Endothelial cell of umbilical vein (primary cell): ENCODE measurements around the gene BACH2. TPM values are rescaled to one million over a fixed set of nuclear protein-coding genes. Genes with fewer than 3 reads are reported as not detected.

Experiments
- BruUV-seq: library from RNA; stranded (reverse); fragments of 400-500 nt; replicated peaks from 2 replicates; lab custom pipeline; 2021; lab: Mats Ljungman, UMichigan
- CTCF ChIA-PET: fragments of 300-600, 350-600 bp; sonication (Branson Sonifier 250); formaldehyde crosslinking; loops from one replicate; lab custom pipeline; 2021; ENCODE audit warnings: antibody characterized with exemption, inconsistent platforms; lab: Charles Lee
- POLR2A ChIA-PET: fragments of 300-600, 350-600 bp; sonication (Branson Sonifier 250); formaldehyde crosslinking; loops from one replicate; lab custom pipeline; 2021; ENCODE audit warnings: antibody characterized with exemption, inconsistent platforms; lab: Charles Lee
- DNase-seq: peaks from one replicate; pipeline ENCODE4 v3.0.0-alpha.2; 2011; ENCODE audit warnings: low read depth, low spot score
- FAIRE-seq: peaks from 2 replicates; lab custom pipeline; 2011; peaks lifted over from hg19 to GRCh38; lab: Jason Lieb, UNC
- H2AFZ ChIP-seq: 2 replicates; pipeline ENCODE4 v1.6.0; 2012; ENCODE audit warnings: low read depth, low read length, control low read depth, inconsistent platforms
- H3K27ac ChIP-seq: 2 replicates; pipeline ENCODE4 v1.5.1; 2011; ENCODE audit warnings: low read depth, mild to moderate bottlenecking, control low read depth, low read length, moderate library complexity; ENCODE audit not compliant: insufficient read depth
- H3K27me3 ChIP-seq, 2 experiments: 2 replicates each; pipeline versions ENCODE4 v1.6.0 to v1.6.1; 2011; ENCODE audit warnings: low read length in 2 of 2, mixed read lengths in 1 of 2; ENCODE audit not compliant: control insufficient read depth in 2 of 2, insufficient read depth in 2 of 2
- H3K36me3 ChIP-seq, 2 experiments: 2 replicates in 1 of 2; 3 replicates in 1 of 2; pipeline ENCODE4 v1.5.1; 2011; ENCODE audit warnings: low read length in 2 of 2, mild to moderate bottlenecking in 1 of 2, moderate library complexity in 1 of 2; ENCODE audit not compliant: control insufficient read depth in 2 of 2, insufficient read depth in 2 of 2; ENCODE audit errors: extremely low read depth in 1 of 2
- H3K4me1 ChIP-seq: 3 replicates; pipeline ENCODE4 v1.5.1; 2011; ENCODE audit warnings: mild to moderate bottlenecking, low read length; ENCODE audit not compliant: control insufficient read depth, insufficient read depth; ENCODE audit errors: extremely low read depth
- H3K4me2 ChIP-seq: 2 replicates; pipeline ENCODE4 v1.6.1; 2011; ENCODE audit warnings: low read length, control low read depth, mixed read lengths; ENCODE audit not compliant: insufficient read depth
- H3K4me3 ChIP-seq, 3 experiments: fragments of 200-600 bp in 1 of 3; sonication (generic), shearing (Covaris generic) in 1 of 3; replicated peaks in 1 of 3; 2 replicates each; pipeline ENCODE4 v1.5.1; 2011 to 2016; ENCODE audit warnings: control low read depth in 3 of 3, low read length in 3 of 3, mild to moderate bottlenecking in 2 of 3, inconsistent platforms in 1 of 3, low read depth in 1 of 3, moderate library complexity in 1 of 3; ENCODE audit not compliant: insufficient read depth in 1 of 3
- H3K79me2 ChIP-seq: 2 replicates; pipeline ENCODE4 v1.6.0; 2012; ENCODE audit warnings: low read length, inconsistent platforms; ENCODE audit not compliant: control insufficient read depth, insufficient read depth
- H3K9ac ChIP-seq: replicated peaks from 2 replicates; pipeline ENCODE3; 2011; ENCODE audit warnings: low read length, control low read depth; ENCODE audit not compliant: insufficient read depth; ENCODE audit errors: extremely low read depth
- H3K9me1 ChIP-seq: replicated peaks from 3 replicates; pipeline ENCODE4 v1.6.0; 2011; ENCODE audit warnings: mild to moderate bottlenecking, low read length; ENCODE audit not compliant: control insufficient read depth, insufficient read depth; ENCODE audit errors: extremely low read depth
- H3K9me3 ChIP-seq: replicated peaks from 2 replicates; pipeline ENCODE4 v1.5.1; 2012; ENCODE audit warnings: low read length, inconsistent platforms; ENCODE audit not compliant: control insufficient read depth, insufficient read depth
- H4K20me1 ChIP-seq: replicated peaks from 2 replicates; pipeline ENCODE3; 2011; ENCODE audit warnings: mild to moderate bottlenecking, low read length; ENCODE audit not compliant: control insufficient read depth, insufficient read depth; ENCODE audit errors: extremely low read depth
- CTCF ChIP-seq, 2 donors: IDR thresholded peaks; 1 replicate in 1 of 2; 2 replicates in 1 of 2; pipeline ENCODE4 v1.5.1; 2011; ENCODE audit warnings: low read length in 2 of 2, mild to moderate bottlenecking in 2 of 2, moderate library complexity in 2 of 2, control low read depth in 1 of 2, inconsistent platforms in 1 of 2, low read depth in 1 of 2; ENCODE audit not compliant: insufficient read depth in 1 of 2; ENCODE audit errors: extremely low read depth in 1 of 2
- EZH2 ChIP-seq: IDR thresholded peaks from 2 replicates; pipeline ENCODE4 v1.6.1; 2012; ENCODE audit warnings: borderline replicate concordance, low read depth, mild to moderate bottlenecking, moderate library complexity, low read length, inconsistent platforms; ENCODE audit not compliant: severe bottlenecking
- FOS ChIP-seq: IDR thresholded peaks from 2 replicates; pipeline ENCODE4 v1.6.1; 2011; ENCODE audit warnings: mild to moderate bottlenecking, low read length, moderate library complexity, borderline replicate concordance; ENCODE audit not compliant: insufficient read depth
- GATA2 ChIP-seq: IDR thresholded peaks from 2 replicates; pipeline ENCODE4 v1.7.0; 2011; ENCODE audit warnings: low read depth, mild to moderate bottlenecking, moderate library complexity, mixed read lengths, low read length; ENCODE audit not compliant: insufficient read length, insufficient read depth
- JUN ChIP-seq: IDR thresholded peaks from 2 replicates; pipeline ENCODE4 v1.6.1; 2011; ENCODE audit warnings: borderline replicate concordance, low read depth; ENCODE audit not compliant: insufficient read length, insufficient read depth
- MAX ChIP-seq: IDR thresholded peaks from 2 replicates; pipeline ENCODE4 v1.6.1; 2011; ENCODE audit not compliant: insufficient read depth, insufficient read length
- MYC ChIP-seq: IDR thresholded peaks from one replicate; pipeline ENCODE4 v1.6.1; 2011; ENCODE audit warnings: mild to moderate bottlenecking, low read depth, low read length
- POLR2A ChIP-seq: IDR thresholded peaks from 2 replicates; pipeline ENCODE4 v1.6.1; 2012; ENCODE audit warnings: low read depth, mild to moderate bottlenecking, control low read depth, low read length
- POLR2AphosphoS5 ChIP-seq: IDR thresholded peaks from 2 replicates; pipeline ENCODE4 v1.6.1; 2012; ENCODE audit warnings: low read depth, mild to moderate bottlenecking, control low read depth, low read length, moderate library complexity; ENCODE audit not compliant: insufficient read depth
- dilution Hi-C: fragments of 300-500 bp; cut with MboI; formaldehyde crosslinking; loops from one replicate; pipeline ENCODE4 v1.15.0; 2019; ENCODE audit warnings: low sequenced_read_pairs; ENCODE audit not compliant: extremely low pct_ligation_motif_present
- intact Hi-C: fragments of 100-400 bp; cut with micrococcal nuclease; formaldehyde crosslinking; loops from one replicate; pipeline ENCODE4 v1.10.0; 2022
- polyA plus RNA-seq, 4 experiments: library from polyadenylated mRNA; depleted of rRNA in 3 of 4; stranded (reverse) in 3 of 4; unstranded in 1 of 4; fragments of >200 nt; gene quantifications; 2 replicates each; pipeline versions ENCODE4 v1.2.1 to v1.2.3, GENCODE V29; 2011 to 2012; ENCODE audit warnings: missing spikeins in 1 of 4
- total RNA-seq: library from RNA; stranded (reverse); gene quantifications from 2 replicates; pipeline ENCODE4 v1.2.3, GENCODE V29; 2021

BACH2 gene
- total and polyA plus RNA-seq, 2 donors (not counting 3 experiments of a cell fraction or from before 2014, with no cell fraction given), result 1.7 to 5.6 TPM

GRCh38 chr6:90233994-90234393, 62.6 kb downstream of the BACH2 start:
- Histone ChIP-seq H3K9me1 (no peaks in the 10 kb centered on the region), H3K36me3 (no peaks in the 10 kb centered on the region), H3K4me2 (no peak overlapping the region), H2AFZ (no peak overlapping the region), H3K9ac (no peak overlapping the region), H3K27ac (no peak overlapping the region), H4K20me1 (no peaks in the 10 kb centered on the region), H3K79me2 (no peaks in the 10 kb centered on the region), H3K4me1 (peaks cover 17% of the 10 kb centered on the region), H3K9me3 (no peaks in the 10 kb centered on the region), H3K27me3 (no peaks in the 10 kb centered on the region), H3K4me3 (no peak overlapping the region)
- BruUV-seq, result no TSS peak
- POLR2A ChIA-PET, result no interaction called here
- CTCF ChIA-PET, result no interaction called here
- TF ChIP-seq CTCF (IDR thresholded peaks at IDR 0.05; ENCODE audit: extremely low read depth in 1 of 2, insufficient read depth in 1 of 2, low read depth in 1 of 2, low read length in 2 of 2) (no peak), MYC (no peak), POLR2A (no peak), GATA2 (no peak), POLR2AphosphoS5 (no peak), FOS (no peak)
- FAIRE-seq (no peak), DNase-seq (no peak)
- dilution Hi-C loops (no loop called here), intact Hi-C loops (no loop called here)

GRCh38 chr6:90233213-90233612, 63.4 kb downstream of the BACH2 start:
- Histone ChIP-seq H3K4me2 (no peak overlapping the region), H4K20me1 (no peaks in the 10 kb centered on the region), H3K27ac (no peak overlapping the region), H3K4me1 (peaks cover 16% of the 10 kb centered on the region), H3K9me3 (no peaks in the 10 kb centered on the region), H3K9ac (no peak overlapping the region), H3K36me3 (no peaks in the 10 kb centered on the region), H3K27me3 (no peaks in the 10 kb centered on the region), H3K4me3 (no peak overlapping the region), H3K9me1 (no peaks in the 10 kb centered on the region), H3K79me2 (no peaks in the 10 kb centered on the region), H2AFZ (no peak overlapping the region)
- no TSS peak for BruUV-seq
- intact Hi-C loops (no loop called here), dilution Hi-C loops (no loop called here)
- POLR2A ChIA-PET, result no interaction called here
- FAIRE-seq (no peak), DNase-seq (no peak)
- CTCF ChIA-PET, result no interaction called here
- TF ChIP-seq MYC, result no peak
- no peak for TF ChIP-seq EZH2
- TF ChIP-seq POLR2A, result no peak
- TF ChIP-seq CTCF (IDR thresholded peaks at IDR 0.05; ENCODE audit: extremely low read depth in 1 of 2, insufficient read depth in 1 of 2, low read depth in 1 of 2, low read length in 2 of 2), result no peak
- no peak for TF ChIP-seq FOS
- TF ChIP-seq POLR2AphosphoS5, result no peak
- no peak for TF ChIP-seq JUN
- TF ChIP-seq MAX, result no peak
- TF ChIP-seq GATA2, result no peak
